Activated T-cell treated with anti-CD3 and anti-CD28 coated beads for 24 hours (primary cell): Measurements from ENCODE around the gene CAP2.
"Not testable (repeated sequence)": the region's sequence is repeated elsewhere in the genome, so short reads cannot be mapped to it uniquely, and the experiment has no call there.

ENCODE experiments used
- DNase-seq: peaks from one replicate; pipeline ENCODE4 v3.0.0-alpha.2; 2020; ENCODE audit warnings: low read depth

Gene CAP2

GRCh38 chr6:17440811-17441210, 47.4 kb downstream of the CAP2 start:
- not testable (repeated sequence) for DNase-seq

DNA sequence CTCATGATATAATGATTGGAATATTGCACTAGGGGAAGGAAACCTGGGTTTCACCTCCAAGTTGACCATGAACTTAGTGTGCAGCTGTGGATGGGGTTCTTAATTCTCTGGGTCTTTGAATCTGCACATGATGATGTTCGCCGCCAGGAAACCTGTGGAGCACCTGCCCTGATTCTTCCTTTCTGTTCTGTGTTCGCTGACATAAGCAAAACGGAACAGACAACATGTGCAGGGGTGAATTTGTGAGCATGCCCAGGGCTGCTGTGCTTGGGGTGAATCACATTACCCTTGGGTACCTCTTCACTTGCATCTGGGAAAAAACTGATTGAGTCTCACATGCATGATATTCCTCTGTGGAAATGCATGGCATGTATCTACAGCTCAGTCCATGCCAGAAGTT, 48.8 kb downstream of the CAP2 start:
- no peak for DNase-seq

DNA sequence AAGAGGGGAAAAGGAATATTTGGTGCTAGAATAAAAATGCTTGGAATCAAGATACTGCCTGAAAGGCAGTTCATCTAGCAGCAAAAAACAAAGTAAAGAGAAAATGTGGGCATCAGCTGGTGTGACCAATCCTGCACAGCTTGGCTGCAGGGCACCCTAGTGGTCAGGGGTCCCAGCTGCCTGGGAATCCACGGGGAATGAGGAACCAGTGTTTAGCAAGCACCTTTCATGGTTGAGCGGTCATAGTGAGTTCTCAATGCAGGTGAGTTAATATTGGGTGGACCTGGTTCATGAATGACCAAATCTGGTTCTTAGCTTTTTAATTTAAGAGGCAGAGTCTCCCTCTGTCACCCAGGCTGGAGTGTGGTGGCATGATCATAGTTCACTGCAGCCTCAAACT, 53.3 kb downstream of the CAP2 start:
- no peak for DNase-seq

DNA sequence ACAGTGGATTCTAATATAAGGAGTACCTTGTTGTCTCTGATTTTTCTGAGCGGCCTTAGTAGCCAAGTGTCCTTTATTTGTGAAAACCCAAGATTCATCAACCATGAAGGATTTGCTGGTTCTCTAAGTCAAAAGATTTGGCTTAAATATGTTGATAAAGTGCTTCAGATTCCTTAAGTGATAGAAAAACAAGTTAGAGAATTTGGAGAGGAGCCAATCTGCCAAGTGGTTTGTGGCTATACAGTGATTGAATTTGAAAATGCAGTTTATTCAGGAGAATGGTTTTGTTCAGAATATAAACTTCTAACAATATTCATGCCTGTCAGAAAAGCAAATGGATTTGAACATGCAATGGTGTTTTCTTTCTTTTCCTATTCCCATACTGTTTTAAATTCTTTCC, 54.8 kb downstream of the CAP2 start:
- DNase-seq: no peak

- no peak for DNase-seq
These were observed 57.0 kb downstream of the CAP2 start for GRCh38 chr6:17450397-17450796.

DNA sequence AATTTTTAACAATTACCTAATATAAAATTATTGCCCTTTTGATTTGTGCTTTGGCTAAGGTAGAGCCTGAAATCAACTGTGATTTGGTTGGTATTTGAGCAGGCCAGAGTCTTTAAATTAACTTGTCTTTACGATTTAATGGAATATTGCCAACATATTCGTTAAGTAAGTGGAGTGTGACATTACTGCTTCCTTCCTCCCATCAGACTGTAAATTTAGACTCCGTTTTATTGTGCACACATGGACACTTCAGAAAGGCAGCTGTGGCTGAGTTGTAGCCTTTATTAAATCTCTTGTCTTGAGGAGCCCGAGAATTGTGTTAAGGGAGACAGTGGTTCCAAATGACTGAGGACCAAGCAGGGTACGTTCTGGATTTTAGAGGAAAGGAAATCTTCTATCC, 57.4 kb downstream of the CAP2 start:
- DNase-seq: no peak

DNA sequence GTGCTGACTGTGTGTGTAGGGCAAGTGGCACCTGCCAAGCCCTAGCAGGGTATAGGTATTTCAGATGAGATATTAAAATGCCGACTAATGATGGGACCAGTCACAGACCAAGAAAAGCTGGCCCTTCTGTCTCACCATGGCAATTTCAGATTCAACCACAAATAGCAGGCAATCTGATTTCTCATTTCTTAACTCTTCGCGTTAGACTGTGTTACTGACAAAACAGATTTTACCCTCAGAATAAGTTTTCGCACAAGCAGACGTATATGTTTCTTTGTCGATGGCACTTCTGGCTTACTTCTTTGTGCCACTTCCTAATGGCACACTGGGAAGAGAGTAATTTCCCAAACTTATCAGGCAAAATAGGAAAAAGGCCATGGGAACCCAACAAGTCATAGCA, 58.7 kb downstream of the CAP2 start:
- no peak for DNase-seq

- no peak for DNase-seq
These were observed 61.1 kb downstream of the CAP2 start for GRCh38 chr6:17454316-17455005.

- no peak for DNase-seq
These were observed 62.5 kb downstream of the CAP2 start for GRCh38 chr6:17455919-17456318.

DNA sequence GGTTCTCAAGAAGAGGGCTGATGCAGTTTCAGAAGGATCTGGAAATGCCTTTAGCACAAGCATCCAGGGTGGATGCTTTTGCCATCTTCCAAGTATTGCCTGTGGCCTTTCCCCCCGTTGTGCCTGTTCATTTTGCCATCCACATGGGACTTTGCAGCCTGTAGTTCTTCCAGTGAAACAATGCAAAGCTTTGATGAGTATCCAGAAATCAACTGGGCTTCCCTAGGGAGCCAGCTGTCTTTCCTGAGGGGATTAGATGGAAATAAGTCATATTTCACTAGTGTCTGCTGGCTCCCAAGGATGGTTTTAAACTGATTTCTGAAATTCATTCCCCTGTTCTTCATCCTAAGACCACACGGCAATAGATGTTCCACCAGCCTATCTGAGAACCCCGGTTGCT, 63.3 kb downstream of the CAP2 start:
- DNase-seq: no peak

DNA sequence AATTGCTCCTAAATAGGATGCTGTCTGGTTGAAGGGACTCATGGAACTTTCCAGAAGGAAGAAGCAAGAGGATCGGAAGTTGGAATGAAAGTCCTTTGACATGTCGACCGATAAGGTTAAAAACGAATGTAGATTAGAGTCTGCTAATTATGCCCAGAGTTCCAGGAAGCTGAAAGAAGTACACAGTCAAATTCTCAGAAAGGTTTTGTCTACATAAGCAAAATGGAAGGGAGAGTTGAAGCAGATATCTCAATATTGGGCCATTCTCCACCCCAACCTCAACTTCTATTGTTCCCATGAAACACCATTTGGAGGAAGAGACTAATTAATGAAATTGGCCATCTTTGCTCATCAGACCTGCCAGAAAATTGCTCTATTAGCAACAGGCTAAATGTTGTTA, 64.0 kb downstream of the CAP2 start:
- DNase-seq: no peak

GRCh38 chr6:17457956-17458355, 64.6 kb downstream of the CAP2 start:
- no peak for DNase-seq

GRCh38 chr6:17458966-17459365, 65.6 kb downstream of the CAP2 start:
- no peak for DNase-seq

GRCh38 chr6:17460862-17461261, 67.5 kb downstream of the CAP2 start:
- DNase-seq: no peak

GRCh38 chr6:17466147-17466546, 72.8 kb downstream of the CAP2 start:
- DNase-seq: no peak

GRCh38 chr6:17466707-17467106, 73.3 kb downstream of the CAP2 start:
- no peak for DNase-seq

GRCh38 chr6:17469006-17469832, 75.8 kb downstream of the CAP2 start:
- DNase-seq: no peak

DNA sequence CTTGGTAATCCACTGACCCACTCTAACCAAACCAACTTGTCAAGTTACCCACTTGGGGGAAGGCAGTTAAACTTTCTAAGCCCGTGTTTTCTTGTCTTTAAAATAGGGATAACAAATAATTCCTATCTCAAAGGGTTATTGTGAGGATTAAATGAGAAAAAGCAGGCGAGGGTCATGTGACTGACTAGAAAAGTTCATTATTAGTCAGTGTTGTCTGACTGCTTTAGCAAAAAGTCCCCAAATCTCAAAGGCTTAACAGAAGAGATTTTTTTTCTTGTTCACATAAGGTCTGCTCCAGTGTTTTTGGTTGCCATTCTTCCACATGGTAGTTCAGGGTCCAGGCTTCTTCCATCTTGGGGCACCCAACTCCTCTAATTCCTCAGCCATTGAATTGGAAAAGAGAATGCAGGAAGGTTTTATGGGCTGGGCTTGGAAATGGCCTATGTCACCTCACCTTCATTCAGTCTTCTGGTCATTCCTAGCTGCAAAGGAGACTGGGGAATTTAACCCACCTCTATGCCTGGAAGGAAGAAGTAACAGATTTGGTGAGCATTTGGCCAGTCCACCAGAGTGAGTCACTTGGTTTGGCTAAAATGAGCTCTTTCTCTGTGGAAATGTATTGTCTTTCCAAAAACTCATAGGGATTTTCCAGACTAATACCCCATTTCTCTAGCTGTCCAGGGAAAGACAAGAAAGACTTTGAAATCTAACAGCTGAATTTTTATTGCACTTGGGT, 77.0 kb downstream of the CAP2 start:
- no peak for DNase-seq

- DNase-seq: no peak
These were observed 77.5 kb downstream of the CAP2 start for GRCh38 chr6:17470938-17471327.

DNA sequence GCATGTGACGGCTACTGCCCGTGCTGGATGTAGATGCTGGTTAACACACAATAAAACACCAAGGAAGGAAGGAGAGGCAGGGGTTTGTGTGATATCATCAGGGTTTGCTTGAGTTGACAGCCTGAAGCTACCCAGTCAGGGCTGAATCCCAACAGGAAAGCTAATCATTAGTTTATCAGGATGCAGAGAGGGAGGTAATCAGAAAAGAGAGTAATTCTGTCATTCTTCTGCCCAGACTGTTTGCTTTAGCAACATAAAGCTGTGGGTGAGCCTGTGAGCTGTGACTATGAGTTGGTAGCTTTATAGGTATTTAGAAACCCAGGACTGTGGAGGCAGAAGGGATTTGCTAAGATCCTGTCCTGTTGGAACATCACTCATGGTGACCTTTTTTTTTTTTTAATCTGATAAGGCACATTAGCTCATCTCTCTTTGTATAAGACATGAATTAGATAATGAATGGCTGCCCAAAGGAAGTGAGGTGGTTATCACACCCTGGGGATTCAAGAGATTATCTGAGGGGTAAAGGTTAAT, 79.3 kb downstream of the CAP2 start:
- DNase-seq: no peak

DNA sequence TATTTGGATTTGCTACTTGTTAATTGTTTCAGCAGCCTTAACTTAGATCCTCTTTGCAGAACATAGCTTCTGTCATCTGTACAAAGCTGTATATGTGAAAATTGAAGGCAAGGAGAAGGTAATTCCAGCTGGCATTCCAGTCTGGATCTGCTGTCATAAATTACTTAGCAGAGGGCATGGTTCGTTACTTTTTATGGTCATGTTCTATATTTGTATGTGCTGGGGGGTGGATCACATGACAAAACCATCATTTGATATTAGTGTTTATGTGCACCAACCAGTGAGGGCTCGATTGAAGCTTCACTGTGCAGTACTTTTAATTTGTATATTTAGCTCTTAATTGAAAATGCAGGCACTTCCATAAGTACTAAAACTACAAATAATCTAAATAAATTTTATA, 80.2 kb downstream of the CAP2 start:
- no peak for DNase-seq

GRCh38 chr6:17474289-17474688, 80.9 kb downstream of the CAP2 start:
- DNase-seq: no peak
